T-cell (primary cell): Measurements from ENCODE around the gene EXOC3L1. TPM values are rescaled to one million over a fixed set of nuclear protein-coding genes. Genes with fewer than 3 reads are reported as not detected.

Source experiments
- ATAC-seq, 4 experiments: fragments of 200-7000 bp in 3 of 4; fragments of 150-1000 bp in 1 of 4; cut with Tn5 transposase; replicated peaks in 1 of 4; 1 replicate in 3 of 4; 2 replicates in 1 of 4; pipeline ENCODE4 v1.10.0; 2021; ENCODE audit warnings: moderate library complexity in 3 of 4, mild to moderate bottlenecking in 2 of 4, moderate number of reproducible peaks in 1 of 4
- CTCF ChIA-PET, 2 donors: fragments of 300-600 bp; sonication (Branson Sonifier 250); formaldehyde crosslinking; loops; one replicate each; lab custom pipeline; 2022; ENCODE audit warnings: antibody characterized with exemption in 2 of 2; lab: Charles Lee
- POLR2A ChIA-PET, 2 donors: fragments of 300-600 bp; sonication (Branson Sonifier 250); formaldehyde crosslinking; loops; one replicate each; lab custom pipeline; 2022; ENCODE audit warnings: antibody characterized with exemption in 2 of 2; lab: Charles Lee
- DNase-seq, 35 experiments: peaks; one replicate each; pipeline versions ENCODE4 v3.0.0 to v3.0.0-alpha.2; 2013 to 2023
- H3K27ac ChIP-seq: one replicate; pipeline ENCODE4 v1.5.1; 2013; ENCODE audit warnings: low read length
- H3K27me3 ChIP-seq, 2 experiments: replicated peaks in 1 of 2; 1 replicate in 1 of 2; 2 replicates in 1 of 2; pipeline versions ENCODE4 v1.6.1 to v1.7.0; 2013; ENCODE audit warnings: low read length in 1 of 2, mixed read lengths in 1 of 2; ENCODE audit not compliant: control insufficient read depth in 2 of 2, insufficient read depth in 2 of 2; ENCODE audit errors: extremely low read depth in 1 of 2
- H3K36me3 ChIP-seq, 2 donors: 1 replicate in 1 of 2; 2 replicates in 1 of 2; pipeline versions ENCODE4 v1.6.1 to v1.7.0; 2013; ENCODE audit warnings: low read length in 1 of 2; ENCODE audit not compliant: control insufficient read depth in 2 of 2, insufficient read depth in 1 of 2; ENCODE audit errors: extremely low read depth in 1 of 2
- H3K4me1 ChIP-seq, 2 experiments: 1 replicate in 1 of 2; 2 replicates in 1 of 2; pipeline versions ENCODE4 v1.6.1 to v1.7.0; 2013; ENCODE audit warnings: low read length in 2 of 2, mixed read lengths in 1 of 2; ENCODE audit not compliant: insufficient read depth in 2 of 2, control insufficient read depth in 1 of 2; ENCODE audit errors: extremely low read depth in 1 of 2
- H3K4me3 ChIP-seq, 2 donors: 1 replicate in 1 of 2; 2 replicates in 1 of 2; pipeline versions ENCODE4 v1.5.1 to v1.7.0; 2013; ENCODE audit warnings: mild to moderate bottlenecking in 2 of 2, low read length in 1 of 2, moderate library complexity in 1 of 2; ENCODE audit not compliant: control insufficient read depth in 1 of 2; ENCODE audit errors: extremely low read depth in 1 of 2
- H3K9me3 ChIP-seq: 2 replicates; pipeline ENCODE4 v1.7.0; 2013
- H3K27ac Mint-ChIP-seq, 2 donors: one replicate each; pipeline ENCODE4 v1.8.0; 2020 to 2021; ENCODE audit warnings: mild to moderate bottlenecking in 2 of 2, mixed read lengths in 2 of 2
- H3K27me3 Mint-ChIP-seq, 2 donors: one replicate each; pipeline ENCODE4 v1.8.0; 2021 to 2022; ENCODE audit warnings: mixed read lengths in 2 of 2
- H3K36me3 Mint-ChIP-seq: one replicate; pipeline ENCODE4 v1.8.0; 2021; ENCODE audit warnings: mixed read lengths
- H3K4me1 Mint-ChIP-seq, 3 donors: one replicate each; pipeline ENCODE4 v1.8.0; 2020 to 2022; ENCODE audit warnings: mixed read lengths in 3 of 3, mild to moderate bottlenecking in 1 of 3
- H3K4me3 Mint-ChIP-seq, 3 donors: one replicate each; pipeline ENCODE4 v1.8.0; 2020 to 2022; ENCODE audit warnings: mild to moderate bottlenecking in 3 of 3, mixed read lengths in 3 of 3, moderate library complexity in 3 of 3
- H3K9me3 Mint-ChIP-seq, 3 donors: one replicate each; pipeline ENCODE4 v1.8.0; 2020 to 2022; ENCODE audit warnings: mixed read lengths in 3 of 3
- WGBS: methylation state at CpG from one replicate; pipeline ENCODE4 v1.1.5; 2013; ENCODE audit warnings: missing lambda C conversion rate; ENCODE audit not compliant: insufficient coverage; 5-methylcytosine and 5-hydroxymethylcytosine counted together
- total RNA-seq, 35 experiments: library from RNA in 6 of 35; stranded (reverse) in 6 of 35; fragments of 120-200 nt in 1 of 35; gene quantifications; one replicate each; pipeline versions ENCODE4 v1.2.1 to v1.2.4 and lab custom pipeline; 2013 to 2026

EXOC3L1 gene
- total RNA-seq, 5 donors from 2014 or later (not counting 1 experiment from before 2014, with no cell fraction given) = 0.25 TPM; not detected in 4

DNA sequence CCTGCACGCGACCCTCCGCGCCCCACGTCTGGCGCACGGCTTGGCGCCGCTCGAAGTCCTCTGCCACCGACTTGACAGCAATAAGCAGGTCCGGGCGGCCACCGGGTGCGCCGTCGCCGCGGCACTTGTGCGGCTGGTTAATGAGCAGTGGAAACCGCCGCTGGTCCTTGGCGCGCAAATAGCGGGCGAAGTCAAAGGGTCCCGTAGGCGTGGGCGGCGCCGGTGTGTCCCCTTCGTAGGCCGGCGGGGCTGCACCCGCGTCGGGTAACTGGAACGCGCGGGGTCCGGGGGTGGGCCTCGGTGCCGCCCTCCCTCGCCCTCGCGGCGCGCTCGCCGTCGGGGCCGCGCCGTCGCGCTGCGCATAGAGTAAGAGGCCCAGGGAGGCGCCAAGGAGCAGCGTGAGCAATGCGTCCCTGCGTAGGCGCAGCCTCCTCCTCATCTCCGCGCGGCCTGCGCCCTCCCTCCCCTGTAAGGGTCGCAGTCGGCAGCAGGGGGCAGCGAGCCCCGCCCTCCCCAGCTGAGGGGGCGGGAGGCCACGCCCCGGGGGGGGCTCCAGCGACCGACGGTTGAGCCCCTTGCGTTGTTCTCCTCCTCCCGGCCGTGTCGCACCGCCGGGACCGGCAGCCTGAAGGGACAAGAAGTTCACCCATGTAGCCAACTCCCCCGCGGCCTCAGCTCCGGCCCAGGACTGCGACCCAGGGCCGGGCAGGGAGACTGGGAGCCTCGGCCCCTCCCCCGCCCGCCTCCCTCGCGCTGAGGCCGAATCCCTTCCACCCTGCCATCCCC lies 39.7 kb downstream of the EXOC3L1 start:
- Mint-ChIP-seq H3K27ac (no peak overlapping the region), H3K4me1 (peaks cover 28 to 29% (median 28%) of the 10 kb centered on the region in 3 donors), H3K27me3 (peaks cover 3 to 5% of the 10 kb centered on the region in 2 donors), H3K36me3 (peaks cover 32% of the 10 kb centered on the region), H3K4me3 (peak overlapping the region; percentile 71 to 79 (median 76)), H3K9me3 (no peaks in the 10 kb centered on the region)
- DNase-seq (peak in 3 of 35 experiments; percentile 37 to 53 (median 37)), ATAC-seq (peak; percentile 57 to 66 (median 64))
- Histone ChIP-seq H3K27me3 (peaks cover 0 to 22% of the 10 kb centered on the region in 2 experiments), H3K4me3 (peak overlapping the region; percentile 11 to 57), H3K9me3 (no peaks in the 10 kb centered on the region), H3K27ac (no peak overlapping the region), H3K4me1 (peaks cover 2 to 35% of the 10 kb centered on the region in 2 experiments), H3K36me3 (peaks cover 2 to 18% of the 10 kb centered on the region in 2 donors)
- POLR2A ChIA-PET = interaction anchor here in 1 of 2 donors (0.6 to 0.7 kb wide), 3 partner anchors 84 to 499 kb away, joined by 4 to 9 read pairs (median 5); no protein-coding TSS in a partner anchor
- WGBS = 11% methylated on average over 88 of the region's 94 CpGs
- CTCF ChIA-PET = interaction anchor here (0.5 to 1.0 kb wide), 2 partner anchors 24 to 192 kb away, joined by 3 to 7 read pairs; no protein-coding TSS in a partner anchor

DNA sequence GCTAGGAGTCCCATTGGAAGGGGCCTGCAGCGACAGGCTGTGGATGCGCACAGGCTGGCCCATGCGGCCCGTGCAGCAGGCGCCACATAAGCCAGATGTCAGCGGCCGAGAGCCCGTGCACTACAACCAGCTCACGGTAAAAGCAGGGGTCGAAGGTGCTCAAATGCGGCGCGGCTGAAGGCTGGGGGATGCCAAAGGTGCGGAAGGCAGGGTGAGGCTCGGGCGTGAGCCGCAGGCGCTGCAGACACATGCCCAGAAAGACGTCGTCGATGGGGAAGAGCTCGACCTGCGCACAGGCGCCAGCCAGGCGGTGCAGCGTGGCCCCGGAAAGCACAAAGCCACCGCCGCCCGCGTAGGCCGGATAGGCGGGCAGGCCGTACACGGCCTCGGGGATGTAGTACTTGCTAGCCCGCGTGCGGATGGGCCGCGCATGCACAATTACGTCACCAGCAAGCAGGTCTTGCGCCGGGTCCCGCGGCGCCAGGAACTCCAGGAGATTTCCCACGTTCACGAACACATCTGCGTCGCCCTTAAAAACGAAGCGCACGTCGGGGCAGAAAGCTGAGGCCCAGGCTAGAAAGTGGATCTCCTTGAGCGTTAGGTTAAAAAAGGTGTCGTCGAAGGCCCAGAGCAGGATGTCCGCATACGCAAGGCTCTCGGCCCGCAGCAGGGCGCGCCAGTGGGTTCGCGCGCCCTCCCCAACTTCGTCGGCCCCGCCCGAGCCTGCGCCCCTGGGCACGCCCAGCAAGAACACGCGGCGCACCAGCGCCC lies 40.5 kb downstream of the EXOC3L1 start:
- Mint-ChIP-seq H3K4me1 (peaks cover 26 to 28% (median 27%) of the 10 kb centered on the region in 3 donors), H3K36me3 (peaks cover 38% of the 10 kb centered on the region), H3K4me3 (peak overlapping the region; percentile 34 to 79 (median 39)), H3K27me3 (peaks cover 3 to 5% of the 10 kb centered on the region in 2 donors), H3K9me3 (no peaks in the 10 kb centered on the region), H3K27ac (peak overlapping the region in 1 of 2 donors; percentile 23)
- no peak for ATAC-seq
- Histone ChIP-seq H3K4me1 (peaks cover 0 to 27% of the 10 kb centered on the region in 2 experiments), H3K27ac (no peak overlapping the region), H3K27me3 (peaks cover 0 to 22% of the 10 kb centered on the region in 2 experiments), H3K4me3 (no peak overlapping the region), H3K36me3 (peaks cover 4 to 26% of the 10 kb centered on the region in 2 donors), H3K9me3 (no peaks in the 10 kb centered on the region)
- WGBS = 83% methylated on average over 77 of the region's 77 CpGs
- DNase-seq = no peak
- ChIA-PET CTCF (no interaction called here), POLR2A (interaction anchor here in 1 of 2 donors (0.6 kb wide), 1 partner anchor 28 kb away, joined by 5 read pairs; no protein-coding TSS in a partner anchor)

- Histone ChIP-seq H3K27me3 (peaks cover 0 to 22% of the 10 kb centered on the region in 2 experiments), H3K36me3 (peaks cover 4 to 29% of the 10 kb centered on the region in 2 donors), H3K9me3 (no peaks in the 10 kb centered on the region), H3K4me3 (no peak overlapping the region), H3K4me1 (peaks cover 0 to 24% of the 10 kb centered on the region in 2 experiments), H3K27ac (no peak overlapping the region)
- 96% methylated on average over 8 of the region's 11 CpGs for WGBS
- DNase-seq = no peak
- no peak for ATAC-seq
- CTCF ChIA-PET = no interaction called here
- Mint-ChIP-seq H3K27ac (peak overlapping the region in 1 of 2 donors; percentile 23), H3K36me3 (peaks cover 44% of the 10 kb centered on the region), H3K9me3 (no peaks in the 10 kb centered on the region), H3K4me3 (peak overlapping the region; percentile 31 to 65 (median 34)), H3K4me1 (peaks cover 21 to 23% (median 21%) of the 10 kb centered on the region in 3 donors), H3K27me3 (peaks cover 3 to 5% of the 10 kb centered on the region in 2 donors)
- POLR2A ChIA-PET = interaction anchor here in 1 of 2 donors (0.6 kb wide), 1 partner anchor 28 kb away, joined by 5 read pairs; no protein-coding TSS in a partner anchor
Measured at GRCh38 chr16:67148656-67149275, 41.2 kb downstream of the EXOC3L1 start.

GRCh38 chr16:67148221-67148620 lies 41.7 kb downstream of the EXOC3L1 start:
- Histone ChIP-seq H3K9me3 (no peaks in the 10 kb centered on the region), H3K27me3 (peaks cover 0 to 22% of the 10 kb centered on the region in 2 experiments), H3K36me3 (peaks cover 4 to 32% of the 10 kb centered on the region in 2 donors), H3K4me3 (no peak overlapping the region), H3K27ac (no peak overlapping the region), H3K4me1 (peaks cover 0 to 24% of the 10 kb centered on the region in 2 experiments)
- WGBS = 90% methylated on average over 2 of the region's 2 CpGs
- Mint-ChIP-seq H3K4me3 (peak overlapping the region in 2 of 3 donors; percentile 31 to 65), H3K36me3 (peaks cover 47% of the 10 kb centered on the region), H3K27me3 (peaks cover 3 to 5% of the 10 kb centered on the region in 2 donors), H3K27ac (no peak overlapping the region), H3K4me1 (peaks cover 17 to 19% (median 19%) of the 10 kb centered on the region in 3 donors), H3K9me3 (no peaks in the 10 kb centered on the region)
- POLR2A ChIA-PET = no interaction called here
- CTCF ChIA-PET = no interaction called here
- DNase-seq (no peak), ATAC-seq (no peak)

GRCh38 chr16:67147437-67148140 lies 42.3 kb downstream of the EXOC3L1 start:
- Histone ChIP-seq H3K27me3 (peaks cover 0 to 22% of the 10 kb centered on the region in 2 experiments), H3K4me3 (no peak overlapping the region), H3K36me3 (peaks cover 7 to 35% of the 10 kb centered on the region in 2 donors), H3K9me3 (no peaks in the 10 kb centered on the region), H3K4me1 (peaks cover 0 to 24% of the 10 kb centered on the region in 2 experiments), H3K27ac (no peak overlapping the region)
- Mint-ChIP-seq H3K4me1 (peaks cover 11 to 13% (median 12%) of the 10 kb centered on the region in 3 donors), H3K4me3 (no peak overlapping the region), H3K27ac (no peak overlapping the region), H3K9me3 (no peaks in the 10 kb centered on the region), H3K27me3 (peaks cover 3 to 5% of the 10 kb centered on the region in 2 donors), H3K36me3 (peaks cover 52% of the 10 kb centered on the region)
- POLR2A ChIA-PET = no interaction called here
- CTCF ChIA-PET = no interaction called here
- no peak for DNase-seq
- 97% methylated on average over 4 of the region's 4 CpGs for WGBS
- no peak for ATAC-seq
